IMR-90 (cell line): ENCODE results near the gene VIPR1. TPM values are rescaled to one million over a fixed set of nuclear protein-coding genes. Genes with fewer than 3 reads are reported as not detected.
"Not testable (repeated sequence)": the region's sequence is repeated elsewhere in the genome, so short reads cannot be mapped to it uniquely, and the experiment has no call there.

Source experiments
- ATAC-seq: fragments of 200-7000 bp; cut with Tn5 transposase; 2 replicates; pipeline ENCODE4 v1.9.1; 2020; ENCODE audit warnings: low read depth, mild to moderate bottlenecking, moderate library complexity
- BruUV-seq: library from RNA; stranded (reverse); fragments of 400-500 nt; replicated peaks from 2 replicates; lab custom pipeline; 2021; lab: Mats Ljungman, UMichigan
- CTCF ChIA-PET: fragments of 300-600 bp; formaldehyde crosslinking; extraction: SDS; loops from one replicate; lab custom pipeline; 2021; ENCODE audit warnings: antibody characterized with exemption; lab: Yijun Ruan, JAX
- POLR2A ChIA-PET: fragments of 300-600 bp; sonication (Branson Sonifier 250); formaldehyde crosslinking; loops from one replicate; lab custom pipeline; 2022; ENCODE audit warnings: antibody characterized with exemption; ENCODE audit not compliant: unreplicated experiment; lab: Charles Lee
- DNase-seq: peaks from one replicate; pipeline ENCODE4 v3.0.0; 2013
- H2AFZ ChIP-seq: replicated peaks from 2 replicates; pipeline ENCODE3; 2013; ENCODE audit warnings: low read length, mild to moderate bottlenecking; ENCODE audit not compliant: poor library complexity
- H2AK5ac ChIP-seq: 2 replicates; pipeline ENCODE4 v1.6.1; 2013; ENCODE audit warnings: low read depth, low read length, inconsistent platforms
- H2AK9ac ChIP-seq: replicated peaks from 2 replicates; pipeline ENCODE3; 2013; ENCODE audit warnings: mild to moderate bottlenecking, low read depth, low read length, moderate library complexity; ENCODE audit not compliant: poor library complexity
- H2BK120ac ChIP-seq: 2 replicates; pipeline ENCODE4 v1.6.1; 2013; ENCODE audit warnings: low read depth, low read length, inconsistent platforms
- H2BK15ac ChIP-seq: 3 replicates; pipeline ENCODE4 v1.6.1; 2013; ENCODE audit warnings: low read depth, low read length, inconsistent platforms
- H2BK20ac ChIP-seq: 2 replicates; pipeline ENCODE4 v1.6.1; 2013; ENCODE audit warnings: low read depth, mild to moderate bottlenecking, inconsistent platforms, low read length, moderate library complexity
- H2BK5ac ChIP-seq: 2 replicates; pipeline ENCODE4 v1.6.1; 2013; ENCODE audit warnings: mild to moderate bottlenecking, low read depth, low read length, inconsistent platforms; ENCODE audit not compliant: poor library complexity, severe bottlenecking
- H3K14ac ChIP-seq: replicated peaks from 2 replicates; pipeline ENCODE4 v1.6.1; 2013; ENCODE audit warnings: low read depth, low read length, inconsistent platforms
- H3K18ac ChIP-seq: 2 replicates; pipeline ENCODE4 v1.6.1; 2013; ENCODE audit warnings: low read depth, low read length, control low read depth
- H3K23ac ChIP-seq: 2 replicates; pipeline ENCODE4 v1.6.1; 2013; ENCODE audit warnings: low read depth, low read length, inconsistent platforms
- H3K27ac ChIP-seq: 2 replicates; pipeline ENCODE4 v1.5.1; 2013; ENCODE audit warnings: mild to moderate bottlenecking, control low read depth, low read length; ENCODE audit not compliant: insufficient read depth
- H3K27me3 ChIP-seq: 2 replicates; pipeline ENCODE4 v1.6.1; 2013; ENCODE audit warnings: low read length; ENCODE audit not compliant: control insufficient read depth, insufficient read depth
- H3K36me3 ChIP-seq: 2 replicates; pipeline ENCODE4 v1.6.1; 2013; ENCODE audit warnings: low read length, mixed read lengths; ENCODE audit not compliant: control insufficient read depth, insufficient read depth
- H3K4ac ChIP-seq: 2 replicates; pipeline ENCODE4 v1.6.1; 2013; ENCODE audit warnings: low read depth, low read length, inconsistent platforms
- H3K4me1 ChIP-seq: 2 replicates; pipeline ENCODE4 v1.6.1; 2013; ENCODE audit warnings: low read length, mixed read lengths; ENCODE audit not compliant: control insufficient read depth, insufficient read depth
- H3K4me2 ChIP-seq: 2 replicates; pipeline ENCODE4 v1.6.1; 2013; ENCODE audit warnings: low read depth, mild to moderate bottlenecking, control low read depth, low read length, moderate library complexity
- H3K4me3 ChIP-seq: 2 replicates; pipeline ENCODE4 v1.5.1; 2013; ENCODE audit warnings: low read depth, mild to moderate bottlenecking, control low read depth, low read length, moderate library complexity; ENCODE audit not compliant: insufficient read depth
- H3K56ac ChIP-seq: 2 replicates; pipeline ENCODE4 v1.6.1; 2013; ENCODE audit warnings: low read length, inconsistent platforms; ENCODE audit not compliant: insufficient read depth; ENCODE audit errors: extremely low read depth
- H3K79me1 ChIP-seq, 2 experiments: 2 replicates each; pipeline ENCODE4 v1.6.1; 2013; ENCODE audit warnings: low read length in 2 of 2, inconsistent platforms in 1 of 2, low read depth in 1 of 2
- H3K9ac ChIP-seq: 2 replicates; pipeline ENCODE4 v1.6.1; 2013; ENCODE audit warnings: low read depth, low read length, control low read depth
- H3K9me1 ChIP-seq: 2 replicates; pipeline ENCODE4 v1.6.1; 2013; ENCODE audit warnings: low read length, inconsistent platforms; ENCODE audit not compliant: insufficient read depth
- H3K9me3 ChIP-seq: 2 replicates; pipeline ENCODE4 v1.6.1; 2013; ENCODE audit warnings: low read length; ENCODE audit not compliant: control insufficient read depth, insufficient read depth
- H4K20me1 ChIP-seq: 2 replicates; pipeline ENCODE4 v1.6.1; 2013; ENCODE audit warnings: low read length, inconsistent platforms; ENCODE audit not compliant: insufficient read depth
- H4K5ac ChIP-seq: 2 replicates; pipeline ENCODE4 v1.6.1; 2013; ENCODE audit warnings: mild to moderate bottlenecking, low read depth, low read length, control low read depth
- H4K8ac ChIP-seq, 2 experiments: 2 replicates each; pipeline ENCODE4 v1.6.1; 2013; ENCODE audit warnings: low read depth in 2 of 2, low read length in 2 of 2, control low read depth in 1 of 2, inconsistent platforms in 1 of 2
- H4K91ac ChIP-seq: 2 replicates; pipeline ENCODE4 v1.6.1; 2013; ENCODE audit warnings: low read depth, low read length, inconsistent platforms; ENCODE audit not compliant: insufficient read depth
- WGBS, 2 experiments: methylation state at CpG; one replicate each; pipeline versions ENCODE4 v1.1.5 to v1.1.7; 2013; ENCODE audit warnings: missing lambda C conversion rate in 2 of 2; ENCODE audit not compliant: insufficient read length in 1 of 2; ENCODE audit errors: extremely low coverage in 2 of 2; 5-methylcytosine and 5-hydroxymethylcytosine counted together
- dilution Hi-C: fragments of 300-500 bp; cut with HindIII; formaldehyde crosslinking; loops from one replicate; pipeline ENCODE4 v1.14.3; 2018; ENCODE audit warnings: low sequenced_read_pairs; ENCODE audit not compliant: unreplicated experiment
- in situ Hi-C: fragments of 300-500 bp; cut with MboI; formaldehyde crosslinking; loops from 3 replicates; pipeline ENCODE4 v1.14.3; 2019; ENCODE audit warnings: low sequenced_read_pairs, inconsistent platforms, mixed read lengths
- intact Hi-C: fragments of 100-400 bp; cut with micrococcal nuclease; formaldehyde crosslinking; loops from 2 replicates; pipeline ENCODE4 v1.10.0; 2022
- polyA plus RNA-seq, 3 experiments: library from polyadenylated mRNA; depleted of rRNA; stranded (reverse); fragments of >200 nt; gene quantifications; 2 replicates each; pipeline ENCODE4 v1.2.3, GENCODE V29; 2012; ENCODE audit warnings: low replicate concordance in 1 of 3
- total RNA-seq: library from RNA; depleted of rRNA; stranded (reverse); fragments of >200 nt; gene quantifications from 2 replicates; pipeline ENCODE4 v1.2.3, GENCODE V29; 2012

Gene VIPR1
- total and polyA plus RNA-seq, 2 of the 4 experiments (the other 2 are of a cell fraction): not detected

- H3K14ac ChIP-seq, ATAC-seq, H3K9me1 ChIP-seq, intact Hi-C loops, H3K27ac ChIP-seq, H4K8ac ChIP-seq, H2BK5ac ChIP-seq, H3K4ac ChIP-seq, H3K27me3 ChIP-seq, BruUV-seq, H4K20me1 ChIP-seq, H3K9me3 ChIP-seq, H2BK120ac ChIP-seq, H2AK9ac ChIP-seq, H2BK15ac ChIP-seq, H3K4me3 ChIP-seq, H3K18ac ChIP-seq, H3K4me2 ChIP-seq, POLR2A ChIA-PET, H2AK5ac ChIP-seq, H4K5ac ChIP-seq, H3K4me1 ChIP-seq, DNase-seq, H2AFZ ChIP-seq, H3K36me3 ChIP-seq, H3K9ac ChIP-seq, in situ Hi-C loops, H3K56ac ChIP-seq, H3K23ac ChIP-seq, H2BK20ac ChIP-seq, H4K91ac ChIP-seq, dilution Hi-C loops: not testable (repeated sequence)
- CTCF ChIA-PET: interaction anchor here (0.7 kb wide), 1 partner anchor 388 kb away, joined by 3 read pairs; no protein-coding TSS in a partner anchor
- no CpG with 5 or more reads among the region's 4 CpGs for WGBS, 2 experiments
- H3K79me1 ChIP-seq: peaks cover 15 to 38% of the 10 kb centered on the region in 2 experiments
These were observed 76.9 kb downstream of the VIPR1 start for GRCh38 chr3:42579346-42579745.
